Ovary (tissue), 3 donors: Measurements from ENCODE around the gene BMPER.

Experiments used
- POLR2A ChIP-seq: fragments of 450-650 bp; IDR thresholded peaks from one replicate; pipeline ENCODE4 v1.6.1; 2017; ENCODE audit warnings: antibody characterized with exemption, mild to moderate bottlenecking, moderate library complexity
- TF ChIP-seq, protein P1 (sequence below), 3 donors: fragments of 450-650 bp in 2 of 3; fragments of 200-600 bp in 1 of 3; IDR thresholded peaks; one replicate each; pipeline versions ENCODE4 v1.5.1 to v1.8.0; 2016 to 2022; ENCODE audit warnings: antibody characterized with exemption in 3 of 3, mild to moderate bottlenecking in 1 of 3
- donor health status: DM: no; HTN: no; CAD: no.

DNA sequence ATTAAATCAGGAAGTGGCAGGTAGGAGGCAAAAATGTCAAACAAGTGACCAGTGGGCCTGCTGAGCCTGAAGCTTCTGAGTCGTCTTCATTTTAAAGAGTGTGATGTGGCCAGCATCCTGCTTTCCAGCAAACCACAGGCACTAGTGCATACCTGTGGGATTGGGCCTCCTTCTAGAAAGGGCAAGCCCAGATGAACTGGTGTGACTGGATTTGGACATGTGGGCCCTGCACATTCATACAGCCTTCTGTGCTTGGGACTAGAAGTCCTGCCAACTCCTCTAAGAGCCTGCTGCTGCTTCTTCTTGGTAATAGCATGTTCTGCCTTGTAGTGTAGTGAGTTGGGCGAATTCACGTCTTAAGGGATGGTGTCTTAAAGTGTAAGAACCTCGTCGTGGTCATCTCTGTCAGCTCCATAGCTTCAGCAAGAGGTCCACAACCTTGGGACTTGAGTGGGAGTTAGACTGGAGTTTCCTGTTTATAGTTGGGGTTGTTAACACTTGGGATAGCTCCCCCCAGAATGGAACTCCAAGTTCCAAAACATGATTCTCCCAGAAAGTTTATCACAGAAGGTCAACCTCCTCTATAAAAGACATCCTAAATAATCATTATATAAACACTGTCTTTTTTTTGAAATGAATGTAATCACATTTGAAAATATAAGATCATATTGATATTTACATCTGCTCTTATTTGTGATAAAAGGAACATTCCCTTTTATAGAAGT, 11.2 kb downstream of the BMPER start:
- TF ChIP-seq, protein P1, sequence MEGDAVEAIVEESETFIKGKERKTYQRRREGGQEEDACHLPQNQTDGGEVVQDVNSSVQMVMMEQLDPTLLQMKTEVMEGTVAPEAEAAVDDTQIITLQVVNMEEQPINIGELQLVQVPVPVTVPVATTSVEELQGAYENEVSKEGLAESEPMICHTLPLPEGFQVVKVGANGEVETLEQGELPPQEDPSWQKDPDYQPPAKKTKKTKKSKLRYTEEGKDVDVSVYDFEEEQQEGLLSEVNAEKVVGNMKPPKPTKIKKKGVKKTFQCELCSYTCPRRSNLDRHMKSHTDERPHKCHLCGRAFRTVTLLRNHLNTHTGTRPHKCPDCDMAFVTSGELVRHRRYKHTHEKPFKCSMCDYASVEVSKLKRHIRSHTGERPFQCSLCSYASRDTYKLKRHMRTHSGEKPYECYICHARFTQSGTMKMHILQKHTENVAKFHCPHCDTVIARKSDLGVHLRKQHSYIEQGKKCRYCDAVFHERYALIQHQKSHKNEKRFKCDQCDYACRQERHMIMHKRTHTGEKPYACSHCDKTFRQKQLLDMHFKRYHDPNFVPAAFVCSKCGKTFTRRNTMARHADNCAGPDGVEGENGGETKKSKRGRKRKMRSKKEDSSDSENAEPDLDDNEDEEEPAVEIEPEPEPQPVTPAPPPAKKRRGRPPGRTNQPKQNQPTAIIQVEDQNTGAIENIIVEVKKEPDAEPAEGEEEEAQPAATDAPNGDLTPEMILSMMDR (IDR thresholded peaks at IDR 0.05): no peak
- no peak for TF ChIP-seq POLR2A
